ENCODE results near the gene KRTAP10-9.
A peak's percentile ranks its signal among the peaks of the same experiment; 100 is the strongest.
"Not testable (repeated sequence)": the region's sequence is repeated elsewhere in the genome, so short reads cannot be mapped to it uniquely, and the experiment has no call there.

Gene KRTAP10-9

DNA sequence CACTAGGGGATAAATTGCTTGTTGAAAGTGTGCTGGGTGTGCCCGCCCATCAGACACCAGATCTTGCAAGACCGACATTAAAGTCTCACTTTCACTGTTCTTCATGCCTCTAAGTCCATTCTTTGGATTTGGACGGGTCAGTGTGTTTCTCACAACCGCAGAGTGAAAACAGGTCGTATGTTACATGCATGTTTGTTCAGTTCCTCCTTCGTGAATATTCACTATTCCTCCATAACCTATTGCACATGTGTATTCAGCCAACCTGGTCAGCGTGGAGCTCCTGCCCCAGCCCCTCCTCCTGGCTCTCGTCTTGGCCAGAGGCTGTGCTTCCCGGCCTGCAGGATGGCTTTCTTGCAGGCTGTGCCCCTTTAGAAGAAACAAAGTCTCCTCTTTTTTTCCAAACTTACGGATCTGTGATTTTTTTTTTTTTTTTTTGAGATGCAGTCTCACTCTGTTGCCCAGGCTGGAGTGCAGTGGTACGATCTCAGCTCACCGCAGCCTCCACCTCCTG is 32.4 kb upstream of the KRTAP10-9 start:
- intact Hi-C loops (cut with DNase I): no loop called here
- DNase-seq: peak in 2 of 10 donors; percentile 31 to 34

DNA sequence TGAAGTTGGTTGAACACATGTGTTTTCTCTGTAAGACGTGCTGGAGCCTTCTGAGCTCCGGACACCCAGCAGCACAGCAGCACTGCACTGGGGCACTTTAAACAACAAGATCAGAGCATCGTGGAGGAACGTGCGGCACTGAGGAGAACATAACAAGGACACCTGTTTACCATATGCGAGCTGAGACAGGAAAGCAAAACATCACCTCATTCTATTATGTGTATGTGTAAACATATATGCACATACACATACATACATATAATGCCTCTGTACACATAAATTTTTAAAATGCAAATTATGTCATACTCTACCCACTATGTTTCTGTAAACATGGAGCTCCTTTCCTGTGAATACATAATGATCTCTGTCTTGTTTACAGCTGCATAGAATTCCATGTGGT is 31.4 kb upstream of the KRTAP10-9 start:
- intact Hi-C loops (cut with DNase I): no loop called here
- DNase-seq: no peak

DNA sequence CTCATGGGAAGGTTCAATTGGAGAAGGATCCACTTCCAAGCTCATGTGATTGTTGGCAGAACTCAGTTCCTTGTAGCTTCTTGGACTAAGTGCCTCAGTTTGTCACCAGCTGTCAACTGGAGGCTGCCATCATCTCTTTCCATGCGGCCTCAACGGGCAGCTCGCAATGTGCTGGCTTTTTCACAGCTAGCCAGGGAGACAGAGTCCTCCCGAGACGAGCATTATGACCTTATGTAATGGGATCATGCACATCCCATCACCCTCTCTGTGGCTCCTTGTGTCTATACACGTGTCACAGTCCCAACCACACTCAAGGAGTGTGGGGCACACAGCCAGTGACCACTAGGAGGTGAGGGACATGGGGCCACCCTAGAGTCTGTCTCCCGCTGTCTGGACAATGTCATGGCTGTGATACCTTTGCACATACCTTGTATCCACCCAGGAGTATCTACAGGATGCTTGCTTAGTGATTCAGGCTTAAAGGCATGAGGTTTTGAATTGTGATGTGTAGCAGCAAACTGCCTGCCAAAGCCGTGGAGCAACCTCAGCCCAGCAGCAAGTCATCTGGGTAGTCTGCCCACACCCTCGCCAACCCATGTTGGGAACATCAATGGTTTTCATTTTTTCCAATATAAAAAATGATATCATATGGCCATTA is 30.7 kb upstream of the KRTAP10-9 start:
- intact Hi-C loops (cut with DNase I): no loop called here
- no peak for DNase-seq

DNA sequence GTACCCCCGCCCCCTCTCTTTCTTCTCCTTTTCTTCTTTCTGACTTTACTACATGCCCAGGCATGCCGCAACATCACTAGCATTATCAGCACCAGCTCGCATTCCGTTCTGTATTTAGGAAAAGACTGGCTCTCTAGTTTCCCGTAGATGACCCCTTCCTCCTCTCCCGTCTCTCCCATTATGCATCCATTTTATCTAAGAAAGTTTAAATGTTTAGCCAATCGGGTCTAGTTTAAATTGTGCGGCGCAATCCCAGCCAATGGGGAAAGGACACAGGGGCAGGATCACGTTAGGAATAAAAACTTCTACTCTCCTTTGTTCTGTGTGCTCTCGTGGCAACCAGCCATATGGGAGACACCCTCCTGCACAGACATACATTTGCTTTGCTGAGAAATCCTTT is 28.8 kb upstream of the KRTAP10-9 start:
- no peak for DNase-seq
- intact Hi-C loops (cut with DNase I): no loop called here

DNA sequence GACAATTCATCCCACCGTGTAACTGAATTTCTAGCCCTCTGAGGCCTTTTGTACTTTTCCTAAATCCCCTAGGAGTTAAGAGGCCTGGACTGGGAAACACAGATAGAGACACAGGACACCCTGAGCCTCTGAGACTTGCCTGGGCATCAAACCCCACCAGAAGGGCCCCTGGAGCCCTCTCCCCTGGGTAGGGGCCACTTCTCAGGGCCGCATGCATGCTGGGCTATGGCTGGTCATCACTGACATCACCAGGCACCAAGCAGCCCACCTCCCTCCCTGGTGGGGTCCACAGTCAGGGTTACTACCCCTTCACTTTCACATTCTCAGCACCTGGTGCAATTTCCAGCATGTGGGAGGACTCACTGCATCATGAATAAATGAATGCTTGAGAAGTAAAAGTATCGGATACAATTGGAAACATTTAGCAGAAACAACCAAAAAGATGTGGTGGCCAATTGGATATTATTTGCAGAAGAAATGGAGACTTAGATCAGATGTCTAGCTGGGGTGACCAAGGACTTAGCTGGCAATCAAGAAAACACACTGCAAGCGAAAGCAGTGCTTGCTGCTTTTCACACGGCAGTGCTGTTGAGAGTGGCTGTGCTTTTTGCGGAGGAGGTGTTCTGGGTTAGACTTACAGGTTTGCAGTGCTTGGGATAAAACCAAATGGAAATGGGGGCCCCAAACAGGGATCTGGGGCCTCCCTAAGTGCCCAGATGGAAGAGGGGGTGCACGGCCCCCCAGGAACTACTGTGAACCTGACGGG is 27.4 kb upstream of the KRTAP10-9 start:
- peak in 1 of 10 donors; percentile 66 for DNase-seq
- intact Hi-C loops (cut with DNase I): no loop called here

DNA sequence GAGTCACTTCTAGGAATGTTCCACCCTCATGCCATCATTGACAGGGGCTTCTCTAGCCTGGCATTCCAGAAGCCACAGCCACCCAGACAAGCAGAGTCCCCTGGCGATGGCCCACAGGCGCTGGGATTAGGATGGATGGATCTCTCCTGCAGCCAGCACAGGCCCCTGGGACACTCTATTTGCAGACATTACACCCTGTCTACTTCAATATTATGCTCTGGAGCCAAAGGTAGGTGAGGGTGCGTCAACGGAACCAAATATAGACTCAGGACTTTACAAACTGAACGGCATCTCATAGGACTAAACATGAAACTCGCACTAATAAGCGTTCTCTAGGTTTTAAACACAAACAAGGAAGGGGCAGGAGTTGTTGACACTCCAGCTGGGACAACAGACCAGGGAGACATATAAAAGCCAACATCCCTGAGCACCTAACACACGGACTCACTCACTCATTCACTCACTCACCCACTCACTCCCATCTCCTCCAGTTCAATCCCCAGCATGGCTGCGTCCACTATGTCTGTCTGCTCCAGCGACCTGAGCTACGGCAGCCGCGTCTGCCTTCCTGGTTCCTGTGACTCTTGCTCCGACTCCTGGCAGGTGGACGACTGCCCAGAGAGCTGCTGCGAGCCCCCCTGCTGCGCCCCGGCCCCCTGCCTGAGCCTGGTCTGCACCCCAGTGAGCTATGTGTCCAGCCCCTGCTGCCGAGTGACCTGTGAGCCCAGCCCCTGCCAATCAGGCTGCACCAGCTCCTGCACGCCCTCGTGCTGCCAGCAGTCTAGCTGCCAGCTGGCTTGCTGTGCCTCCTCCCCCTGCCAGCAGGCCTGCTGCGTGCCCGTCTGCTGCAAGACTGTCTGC is 26.5 kb upstream of the KRTAP10-9 start, which contains the start of gene KRTAP10-7:
KRTAP10-7 (plus strand) TSS at position 480 of the 861 bp plus-strand sequence; CDS start at position 505, 25 bp downstream.
- DNase-seq; intact Hi-C loops (cut with DNase I): not testable (repeated sequence)

DNA sequence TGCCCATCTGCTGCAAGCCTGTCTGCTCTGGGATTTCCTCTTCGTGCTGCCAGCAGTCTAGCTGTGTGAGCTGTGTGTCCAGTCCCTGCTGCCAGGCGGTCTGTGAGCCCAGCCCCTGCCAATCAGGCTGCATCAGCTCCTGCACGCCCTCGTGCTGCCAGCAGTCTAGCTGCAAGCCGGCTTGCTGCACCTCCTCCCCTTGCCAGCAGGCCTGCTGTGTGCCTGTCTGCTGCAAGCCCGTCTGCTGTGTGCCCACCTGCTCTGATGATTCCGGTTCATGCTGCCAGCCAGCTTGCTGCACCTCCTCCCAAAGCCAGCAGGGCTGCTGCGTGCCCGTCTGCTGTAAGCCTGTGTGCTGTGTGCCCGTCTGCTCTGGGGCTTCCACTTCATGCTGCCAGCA is 25.8 kb upstream of the KRTAP10-9 start:
- DNase-seq: peak in 1 of 10 donors; percentile 56
- intact Hi-C loops (cut with DNase I): not testable (repeated sequence)

DNA sequence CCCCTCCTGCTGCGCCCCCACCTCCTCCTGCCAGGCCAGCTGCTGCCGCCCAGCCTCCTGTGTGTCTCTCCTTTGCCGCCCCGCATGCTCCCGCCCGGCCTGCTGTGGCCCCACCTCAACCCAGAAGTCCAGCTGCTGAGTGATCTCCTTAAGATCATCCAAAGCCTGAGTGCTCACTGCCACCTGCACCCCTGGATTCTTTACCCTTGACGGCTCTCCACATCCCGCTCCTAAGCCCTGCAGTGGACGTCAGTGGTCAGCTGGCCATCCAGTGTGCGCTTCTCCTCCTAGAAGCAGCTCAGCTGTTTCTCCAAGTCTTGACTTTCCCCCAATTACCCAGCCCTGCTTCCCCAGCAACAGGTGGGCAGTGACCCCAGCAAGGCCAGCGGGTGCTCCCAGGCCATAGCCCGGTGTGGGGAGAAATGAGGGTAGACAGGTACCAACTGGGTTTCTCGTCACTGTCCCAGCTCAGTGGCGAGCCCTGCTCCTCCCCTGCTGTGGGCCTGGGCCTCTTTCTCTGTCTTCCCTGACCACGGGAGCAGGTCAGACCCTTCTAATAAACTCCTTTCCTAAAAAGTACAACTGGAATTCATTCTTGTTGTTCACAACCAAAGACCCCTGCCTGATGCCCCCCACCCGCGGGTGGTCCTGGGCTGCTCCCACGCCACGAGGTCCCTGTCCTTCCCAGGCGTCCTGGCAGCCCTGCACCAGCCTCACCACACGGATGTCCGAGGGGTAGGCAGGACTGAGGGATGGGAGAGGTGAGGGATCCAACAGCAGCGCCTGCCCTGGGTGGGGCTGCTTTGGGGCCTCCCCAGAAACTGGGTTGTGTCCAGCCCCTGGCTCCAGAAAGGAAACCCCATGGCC is 25.1 kb upstream of the KRTAP10-9 start:
- intact Hi-C loops (cut with DNase I): no loop called here
- DNase-seq: peak in 3 of 10 donors; percentile 15 to 71 (median 61)

DNA sequence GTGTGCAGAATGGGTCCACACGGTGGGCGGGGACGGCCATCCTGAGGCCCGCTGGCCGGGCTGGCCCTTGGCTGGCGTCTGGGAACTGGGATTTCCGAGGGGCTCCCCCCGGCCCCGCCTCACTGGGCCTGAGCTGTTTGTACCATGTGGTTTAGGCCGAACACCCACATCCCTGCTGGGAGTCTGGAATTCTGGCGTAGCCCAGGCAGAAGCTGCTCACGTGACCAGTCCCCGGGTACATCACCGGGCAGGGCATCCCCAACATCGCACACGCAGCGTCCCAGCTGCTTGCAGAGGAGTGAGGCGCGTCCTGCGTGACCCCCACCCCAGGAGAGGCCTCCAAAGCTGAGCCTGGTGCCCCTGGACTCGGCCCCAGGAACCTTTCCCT is 24.4 kb upstream of the KRTAP10-9 start:
- intact Hi-C loops (cut with DNase I): no loop called here
- peak in 2 of 10 donors; percentile 40 to 43 for DNase-seq

DNA sequence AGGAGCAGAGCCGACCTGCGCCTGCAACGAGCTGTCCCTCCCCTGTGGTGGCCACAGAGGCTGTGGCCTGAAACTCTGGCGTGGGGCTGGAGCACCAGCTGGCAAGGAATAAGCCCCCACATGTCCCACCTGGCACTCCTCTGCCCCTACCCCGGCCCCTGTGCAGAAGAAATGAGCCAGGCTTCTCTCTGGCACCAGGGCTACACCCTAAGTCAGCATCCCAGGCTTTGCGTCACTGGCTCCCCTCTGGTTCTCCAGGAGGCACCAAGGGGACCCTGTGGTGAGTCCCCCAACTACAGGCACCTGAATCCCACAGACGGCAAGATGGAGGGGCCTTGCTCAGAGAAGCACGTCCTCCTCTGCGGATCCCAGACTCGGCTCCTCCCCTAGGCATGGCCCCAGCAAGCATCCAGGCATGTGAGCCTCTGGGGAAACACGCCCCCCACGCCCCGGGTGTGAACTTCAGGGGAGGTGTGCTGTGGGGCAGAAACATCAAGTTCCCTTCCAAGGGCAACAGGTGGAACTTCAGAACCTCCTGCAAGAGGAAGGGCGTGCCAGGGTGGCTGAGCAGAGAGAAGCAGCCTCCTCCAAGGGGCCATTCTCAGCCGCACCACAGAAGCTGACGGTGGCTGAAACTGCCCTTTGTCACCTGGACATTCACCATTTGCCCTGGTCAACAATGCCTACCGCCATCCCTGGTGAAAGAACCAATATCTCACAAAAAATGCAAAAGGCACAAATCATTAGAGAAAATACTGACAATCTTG is 23.6 kb upstream of the KRTAP10-9 start:
- DNase-seq: peak in 2 of 10 donors; percentile 35 to 62
- intact Hi-C loops (cut with DNase I): no loop called here

DNA sequence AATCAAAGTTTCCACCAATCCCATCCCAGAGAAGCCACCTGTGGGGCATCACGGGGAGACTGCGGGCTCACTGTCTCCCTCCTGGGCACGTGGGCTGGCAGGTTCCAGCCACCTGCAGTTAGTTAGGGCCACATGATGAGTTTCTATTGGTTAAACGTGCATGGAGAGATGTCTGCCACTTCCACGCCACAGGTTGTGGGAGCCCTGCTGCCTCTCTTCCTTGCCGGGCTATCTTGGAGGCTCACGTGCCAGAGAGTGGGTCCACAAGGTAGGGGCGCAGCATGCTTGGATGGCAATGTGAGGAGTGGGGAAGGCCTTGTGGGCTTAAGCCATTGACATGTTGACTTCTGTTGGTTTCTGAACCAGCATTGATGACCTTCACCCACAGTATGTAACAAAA is 23.0 kb upstream of the KRTAP10-9 start:
- intact Hi-C loops (cut with DNase I): no loop called here
- peak in 1 of 10 donors; percentile 54 for DNase-seq

DNA sequence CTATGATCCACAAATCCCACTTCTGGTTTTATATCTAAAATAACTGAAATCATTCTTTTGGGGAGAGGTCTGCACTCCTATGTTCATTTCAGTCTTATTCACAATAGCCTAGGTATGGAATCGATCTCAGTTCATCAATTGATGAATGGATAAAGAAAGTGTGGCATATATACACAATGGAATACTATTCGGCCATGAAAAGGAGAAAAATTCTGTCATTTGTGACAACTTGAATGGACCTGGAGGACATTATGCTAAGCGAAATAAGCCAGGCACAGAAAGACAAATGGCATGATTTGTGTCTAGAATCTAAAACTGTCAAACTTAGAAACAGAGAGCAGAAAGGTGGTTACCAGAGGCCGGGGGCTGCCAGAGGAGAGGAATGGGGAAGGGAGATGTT is 20.4 kb upstream of the KRTAP10-9 start:
- DNase-seq: no peak
- intact Hi-C loops (cut with DNase I): no loop called here

DNA sequence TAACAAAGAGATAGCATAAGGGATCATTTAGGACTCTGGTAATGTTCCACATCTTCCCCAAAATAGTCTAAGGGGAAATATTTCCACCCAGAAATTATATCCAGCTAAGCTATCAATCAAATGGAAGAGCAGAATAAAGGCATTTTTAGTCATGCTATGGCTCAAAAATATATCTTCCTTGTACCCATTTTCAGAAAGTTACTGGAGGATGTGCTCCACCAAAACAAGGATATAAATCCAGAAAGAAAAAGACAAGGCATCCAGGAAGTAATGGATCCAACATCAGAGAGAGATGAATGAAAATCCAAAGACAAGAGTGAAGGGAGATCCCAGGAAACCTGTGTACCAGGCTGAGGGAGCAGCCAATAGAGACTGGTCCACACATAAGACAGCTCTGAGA is 17.7 kb upstream of the KRTAP10-9 start:
- intact Hi-C loops (cut with DNase I): no loop called here
- no peak for DNase-seq

DNA sequence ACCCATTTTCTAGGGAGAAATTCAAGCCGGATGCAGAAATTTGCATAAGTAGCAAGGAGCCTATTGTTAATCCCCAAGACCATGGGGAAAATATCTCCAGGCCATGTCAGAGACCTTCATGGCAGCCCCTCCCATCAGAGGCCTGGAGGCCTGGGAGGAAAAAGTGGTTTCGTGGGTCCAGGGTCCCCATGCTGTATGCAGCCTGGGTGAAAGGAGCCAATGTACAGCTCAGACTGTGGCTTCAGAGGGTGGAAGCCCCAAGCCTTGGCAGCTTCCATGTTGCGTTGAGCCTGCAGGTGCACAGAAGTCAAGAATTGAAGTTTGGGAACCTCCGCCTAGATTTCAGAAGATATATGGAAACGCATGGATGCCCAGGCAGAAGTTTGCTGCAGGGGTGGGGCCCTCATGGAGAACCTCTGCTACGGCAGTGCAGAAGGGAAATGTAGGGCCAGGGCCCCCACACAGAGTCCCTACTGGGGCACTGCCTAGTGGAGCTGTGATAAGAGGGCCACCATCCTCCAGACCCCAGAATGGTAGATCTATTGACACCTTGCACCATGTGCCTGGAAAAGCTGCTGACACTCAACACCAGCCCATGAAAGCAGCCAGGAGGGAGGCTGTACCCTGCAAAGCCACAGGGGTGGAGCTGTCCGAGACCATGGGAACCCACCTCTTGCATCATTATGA is 16.6 kb upstream of the KRTAP10-9 start:
- peak in 1 of 10 donors; percentile 62 for DNase-seq
- intact Hi-C loops (cut with DNase I): not testable (repeated sequence)

DNA sequence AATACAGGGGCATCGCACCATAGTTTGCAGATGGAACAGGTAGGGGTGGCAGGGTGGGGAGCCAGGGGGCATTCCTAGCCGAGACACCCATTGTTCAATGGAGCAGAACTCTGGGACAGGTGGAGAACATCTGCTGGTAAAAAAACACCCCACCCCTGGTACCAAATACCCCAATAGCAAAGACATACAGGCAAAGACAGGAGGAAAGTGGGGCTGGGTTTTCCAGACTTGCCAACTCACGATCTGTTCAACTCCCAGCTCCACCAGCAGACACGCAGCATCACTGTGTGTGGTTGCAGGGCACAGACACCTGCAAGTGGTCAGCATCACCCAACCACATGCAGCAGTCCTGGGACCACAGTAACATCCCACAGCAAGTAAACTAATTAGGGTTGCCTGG is 15.3 kb upstream of the KRTAP10-9 start:
- DNase-seq: peak in 2 of 10 donors; percentile 2 to 42
- intact Hi-C loops (cut with DNase I): no loop called here

DNA sequence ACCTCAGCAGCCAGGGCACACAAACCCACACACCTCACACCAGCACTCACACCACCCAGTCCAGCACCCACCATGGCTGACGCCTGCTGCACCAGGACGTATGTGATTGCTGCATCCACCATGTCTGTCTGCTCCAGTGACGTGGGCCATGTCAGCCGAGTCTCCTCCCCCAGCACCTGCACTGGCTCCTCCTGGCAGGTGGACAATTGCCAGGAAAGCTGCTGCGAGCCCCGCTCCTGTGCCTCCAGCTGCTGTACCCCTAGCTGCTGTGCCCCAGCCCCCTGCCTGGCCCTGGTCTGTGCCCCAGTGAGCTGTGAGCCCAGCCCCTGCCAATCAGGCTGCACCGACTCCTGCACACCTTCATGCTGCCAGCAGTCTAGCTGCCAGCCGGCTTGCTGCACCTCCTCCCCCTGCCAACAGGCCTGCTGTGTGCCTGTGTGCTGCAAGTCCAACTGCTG is 14.8 kb upstream of the KRTAP10-9 start, which contains the start of gene KRTAP10-8:
KRTAP10-8 (plus strand) TSS at position 51 of the 458 bp plus-strand sequence; CDS start at position 73, 22 bp downstream.
- peak in 2 of 10 donors; percentile 24 to 75 for DNase-seq
- intact Hi-C loops (cut with DNase I): no loop called here

DNA sequence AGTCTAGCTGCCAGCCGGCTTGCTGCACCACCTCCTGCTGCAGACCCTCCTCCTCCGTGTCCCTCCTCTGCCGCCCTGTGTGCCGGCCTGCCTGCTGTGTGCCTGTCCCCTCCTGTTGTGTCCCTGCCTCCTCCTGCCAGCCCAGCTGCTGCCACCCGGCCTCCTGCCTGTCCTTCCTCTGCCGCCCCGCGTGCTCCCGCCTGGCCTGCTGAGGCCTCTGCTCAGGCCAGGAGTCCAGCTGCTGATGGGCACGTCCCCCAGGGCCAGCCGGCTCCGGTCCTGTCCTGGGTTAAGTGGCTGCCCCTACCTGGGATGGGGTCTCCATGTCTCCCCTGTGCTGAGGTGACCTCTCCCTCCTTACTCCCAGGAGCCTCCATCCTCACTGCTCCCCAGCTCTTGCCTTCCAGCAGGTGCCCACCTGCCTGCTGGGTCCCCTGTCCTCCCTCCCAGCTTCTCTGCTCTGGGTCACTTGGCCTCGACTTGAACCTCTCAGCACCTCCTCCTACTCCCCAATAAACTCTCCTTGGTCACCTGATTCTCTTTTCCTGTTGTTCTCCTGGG is 14.1 kb upstream of the KRTAP10-9 start:
- intact Hi-C loops (cut with DNase I): no loop called here
- peak in 2 of 10 donors; percentile 39 to 71 for DNase-seq
